HG02759 (cell line): Measurements from ENCODE around the gene SLCO2A1.
A peak's percentile ranks its signal among the peaks of the same experiment; 100 is the strongest.

Experiments
- ATAC-seq: cut with Tn5 transposase; IDR thresholded peaks from one replicate; pipeline ENCODE4 v1.9.1; 2021; ENCODE audit warnings: mild to moderate bottlenecking, moderate library complexity; ENCODE audit not compliant: unreplicated experiment

SLCO2A1 gene

GRCh38 chr3:133887803-133888703, 141.7 kb downstream of the SLCO2A1 start:
- no peak for ATAC-seq

- no peak for ATAC-seq
Measured at GRCh38 chr3:133887074-133887802, 142.5 kb downstream of the SLCO2A1 start.

- ATAC-seq: no peak
Measured at GRCh38 chr3:133886031-133886722, 143.5 kb downstream of the SLCO2A1 start.

- no peak for ATAC-seq
Measured at GRCh38 chr3:133884887-133885711, 144.6 kb downstream of the SLCO2A1 start.

- ATAC-seq: no peak
Measured at GRCh38 chr3:133884054-133884886, 145.5 kb downstream of the SLCO2A1 start.

- ATAC-seq: no peak
Measured at GRCh38 chr3:133883641-133884040, 146.1 kb downstream of the SLCO2A1 start.

GRCh38 chr3:133882986-133883586, 146.6 kb downstream of the SLCO2A1 start:
- no peak for ATAC-seq

- ATAC-seq: no peak
Measured at GRCh38 chr3:133881939-133882825, 147.5 kb downstream of the SLCO2A1 start.

- no peak for ATAC-seq
Measured at GRCh38 chr3:133881492-133881891, 148.2 kb downstream of the SLCO2A1 start.

- ATAC-seq: no peak
Measured at GRCh38 chr3:133880886-133881455, 148.8 kb downstream of the SLCO2A1 start.

GRCh38 chr3:133880287-133880686, 149.4 kb downstream of the SLCO2A1 start:
- ATAC-seq: peak; percentile 67

GRCh38 chr3:133878518-133878917, 151.2 kb downstream of the SLCO2A1 start:
- ATAC-seq: no peak
